H1 (cell line): Measurements from ENCODE around the gene NLK. TPM values are rescaled to one million over a fixed set of nuclear protein-coding genes. Genes with fewer than 3 reads are reported as not detected.

Experiments used
- CTCF ChIA-PET: fragments of 300-600 bp; sonication (Branson Sonifier 250); formaldehyde crosslinking; loops from one replicate; lab custom pipeline; 2021; ENCODE audit not compliant: partially characterized antibody; lab: Charles Lee
- POLR2A ChIA-PET: fragments of 300-600 bp; sonication (Branson Sonifier 250); formaldehyde crosslinking; loops from one replicate; lab custom pipeline; 2021; ENCODE audit warnings: inconsistent platforms; ENCODE audit not compliant: partially characterized antibody; lab: Charles Lee
- DNase-seq, 2 experiments: peaks; one replicate each; pipeline versions ENCODE4 v3.0.0 to v3.0.0-alpha.2; 2010 to 2022; ENCODE audit warnings: low spot score in 2 of 2, low read depth in 1 of 2, mixed read lengths in 1 of 2
- FAIRE-seq: peaks from 2 replicates; lab custom pipeline; 2011; peaks lifted over from hg19 to GRCh38; lab: Jason Lieb, UNC
- H2AFZ ChIP-seq: 2 replicates; pipeline ENCODE4 v1.8.1; 2012; ENCODE audit warnings: low read length, inconsistent platforms
- H2AK5ac ChIP-seq: 2 replicates; pipeline ENCODE4 v1.6.1; 2013; ENCODE audit warnings: low read depth, low read length
- H2BK120ac ChIP-seq: replicated peaks from 2 replicates; pipeline ENCODE3; 2013; ENCODE audit warnings: low read depth, low read length, inconsistent platforms
- H2BK12ac ChIP-seq: 2 replicates; pipeline ENCODE4 v1.6.1; 2013; ENCODE audit warnings: low read depth, low read length
- H2BK15ac ChIP-seq: 2 replicates; pipeline ENCODE4 v1.6.1; 2013; ENCODE audit warnings: low read length
- H2BK20ac ChIP-seq: 2 replicates; pipeline ENCODE4 v1.6.1; 2013; ENCODE audit warnings: low read length
- H2BK5ac ChIP-seq: 2 replicates; pipeline ENCODE4 v1.6.1; 2013; ENCODE audit warnings: low read depth, low read length
- H3K14ac ChIP-seq: 2 replicates; pipeline ENCODE4 v1.6.1; 2013; ENCODE audit warnings: inconsistent platforms; ENCODE audit not compliant: insufficient read length
- H3K18ac ChIP-seq: 2 replicates; pipeline ENCODE4 v1.6.1; 2013; ENCODE audit warnings: low read length; ENCODE audit errors: extremely low read depth
- H3K23ac ChIP-seq: 2 replicates; pipeline ENCODE4 v1.6.1; 2013; ENCODE audit warnings: inconsistent platforms; ENCODE audit not compliant: insufficient read length
- H3K23me2 ChIP-seq: 2 replicates; pipeline ENCODE4 v1.6.1; 2013; ENCODE audit warnings: low read depth, low read length
- H3K27ac ChIP-seq: 2 replicates; pipeline ENCODE4 v1.6.1; 2011; ENCODE audit warnings: low read depth, low read length, inconsistent platforms
- H3K27me3 ChIP-seq, 4 experiments: replicated peaks in 1 of 4; 1 replicate in 1 of 4; 2 replicates in 3 of 4; pipeline versions ENCODE4 v1.6.1 to v1.8.1; 2011 to 2013; ENCODE audit warnings: low read length in 3 of 4, mild to moderate bottlenecking in 3 of 4, inconsistent platforms in 2 of 4, mixed read lengths in 2 of 4, moderate library complexity in 1 of 4; ENCODE audit not compliant: control insufficient read depth in 3 of 4, insufficient read depth in 3 of 4; ENCODE audit errors: extremely low read depth in 1 of 4
- H3K36me3 ChIP-seq, 4 experiments: 2 replicates each; pipeline versions ENCODE4 v1.6.1 to v1.8.1; 2011 to 2013; ENCODE audit warnings: mild to moderate bottlenecking in 4 of 4, low read length in 3 of 4, moderate library complexity in 2 of 4, control low read depth in 1 of 4, inconsistent platforms in 1 of 4; ENCODE audit not compliant: insufficient read depth in 4 of 4, control insufficient read depth in 2 of 4
- H3K4ac ChIP-seq: replicated peaks from 2 replicates; pipeline ENCODE3; 2013; ENCODE audit warnings: low read length, low read depth, mixed read lengths, inconsistent platforms; ENCODE audit not compliant: insufficient read length
- H3K4me1 ChIP-seq, 4 experiments: replicated peaks in 1 of 4; 1 replicate in 1 of 4; 2 replicates in 3 of 4; pipeline versions ENCODE4 v1.6.1 to v1.8.1; 2011 to 2013; ENCODE audit warnings: low read length in 3 of 4, inconsistent platforms in 2 of 4, mixed read lengths in 1 of 4; ENCODE audit not compliant: insufficient read depth in 4 of 4, control insufficient read depth in 3 of 4
- H3K4me2 ChIP-seq, 2 experiments: 2 replicates each; pipeline versions ENCODE4 v1.6.1 to v1.8.1; 2011 to 2013; ENCODE audit warnings: low read depth in 2 of 2, low read length in 2 of 2, control low read depth in 1 of 2, inconsistent platforms in 1 of 2, mild to moderate bottlenecking in 1 of 2; ENCODE audit not compliant: insufficient read depth in 1 of 2
- H3K4me3 ChIP-seq, 4 experiments: fragments of 200-600, 300-600 bp in 1 of 4; sonication (generic), shearing (Covaris generic), sonication (Bioruptor Twin) in 1 of 4; 2 replicates each; pipeline versions ENCODE4 v1.5.1 to v1.8.1; 2011 to 2016; ENCODE audit warnings: low read length in 4 of 4, low read depth in 3 of 4, control low read depth in 2 of 4, inconsistent platforms in 2 of 4, mild to moderate bottlenecking in 2 of 4, mixed read lengths in 1 of 4, moderate library complexity in 1 of 4; ENCODE audit not compliant: insufficient read depth in 2 of 4; ENCODE audit errors: extremely low read depth in 1 of 4
- H3K56ac ChIP-seq: replicated peaks from 2 replicates; pipeline ENCODE3; 2013; ENCODE audit warnings: low read depth, mild to moderate bottlenecking, mixed read lengths, low read length, inconsistent platforms; ENCODE audit not compliant: insufficient read length
- H3K79me1 ChIP-seq: 2 replicates; pipeline ENCODE4 v1.6.1; 2013; ENCODE audit warnings: low read depth, low read length, control low read depth
- H3K79me2 ChIP-seq, 2 experiments: 2 replicates each; pipeline versions ENCODE4 v1.6.1 to v1.8.1; 2012 to 2013; ENCODE audit warnings: low read length in 2 of 2, mild to moderate bottlenecking in 2 of 2, inconsistent platforms in 1 of 2; ENCODE audit not compliant: insufficient read depth in 2 of 2, control insufficient read depth in 1 of 2
- H3K9ac ChIP-seq, 4 experiments: replicated peaks in 1 of 4; 1 replicate in 1 of 4; 2 replicates in 3 of 4; pipeline versions ENCODE4 v1.6.1 to v1.8.1; 2011 to 2013; ENCODE audit warnings: low read depth in 3 of 4, low read length in 3 of 4, control low read depth in 2 of 4, mild to moderate bottlenecking in 2 of 4, moderate library complexity in 2 of 4, inconsistent platforms in 1 of 4; ENCODE audit errors: extremely low read depth in 1 of 4
- H3K9me3 ChIP-seq, 2 experiments: 2 replicates each; pipeline versions ENCODE4 v1.6.1 to v1.8.1; 2012 to 2013; ENCODE audit warnings: mild to moderate bottlenecking in 2 of 2, moderate library complexity in 2 of 2, control low read depth in 1 of 2, inconsistent platforms in 1 of 2, low read depth in 1 of 2, low read length in 1 of 2, mixed read lengths in 1 of 2; ENCODE audit not compliant: insufficient read depth in 2 of 2
- H4K20me1 ChIP-seq, 2 experiments: replicated peaks in 1 of 2; 2 replicates each; pipeline versions ENCODE3 to v1.8.1; 2011 to 2013; ENCODE audit warnings: inconsistent platforms in 2 of 2, low read length in 2 of 2, mild to moderate bottlenecking in 1 of 2; ENCODE audit not compliant: insufficient read depth in 2 of 2, control insufficient read depth in 1 of 2
- H4K5ac ChIP-seq: 2 replicates; pipeline ENCODE4 v1.6.1; 2013; ENCODE audit warnings: low read length, low read depth, mixed read lengths, inconsistent platforms; ENCODE audit not compliant: insufficient read length
- H4K8ac ChIP-seq: 2 replicates; pipeline ENCODE4 v1.8.0; 2013; ENCODE audit warnings: mild to moderate bottlenecking, moderate library complexity, low read length, inconsistent platforms; ENCODE audit not compliant: insufficient read depth; ENCODE audit errors: extremely low read depth
- H4K91ac ChIP-seq: replicated peaks from 2 replicates; pipeline ENCODE3; 2013; ENCODE audit warnings: low read length, mixed read lengths, inconsistent platforms; ENCODE audit not compliant: insufficient read length
- BACH1 ChIP-seq: IDR thresholded peaks from 2 replicates; pipeline ENCODE4 v1.6.1; 2012; ENCODE audit warnings: low read length, improper control_type of control experiment
- WGBS, 2 experiments: shearing (Covaris generic) in 1 of 2; methylation state at CpG; one replicate each; pipeline versions ENCODE4 v1.1.6 to v1.1.7; 2013 to 2015; ENCODE audit warnings: low lambda C conversion rate in 2 of 2, mixed read lengths in 2 of 2, inconsistent platforms in 1 of 2, low coverage in 1 of 2, missing lambda C conversion rate in 1 of 2; ENCODE audit not compliant: insufficient replicate concordance in 2 of 2, insufficient coverage in 1 of 2, insufficient read length in 1 of 2; ENCODE audit errors: extremely low coverage in 1 of 2, missing lambda C conversion rate in 1 of 2; 5-methylcytosine and 5-hydroxymethylcytosine counted together
- polyA plus RNA-seq, 7 experiments: library from polyadenylated mRNA; depleted of rRNA in 3 of 7; stranded (reverse) in 5 of 7; unstranded in 2 of 7; fragments of >200 nt in 5 of 7; fragments of 200-250 nt in 2 of 7; gene quantifications; 1 replicate in 5 of 7; 2 replicates in 1 of 7; 4 replicates in 1 of 7; pipeline versions ENCODE4 v1.2.1 to v1.2.3, GENCODE V29; 2011 to 2013; ENCODE audit warnings: missing spikeins in 2 of 7, mixed read lengths in 2 of 7
- total RNA-seq: library from RNA; stranded (reverse); fragmentation: NEBNext Ultra II Directional; extraction: Animal tissue kit (Norgen Biotek cat#: 25700); gene quantifications from 2 replicates; pipeline ENCODE4 v1.2.1, GENCODE V29; 2021

The NLK gene
- total and polyA plus RNA-seq, 2 of the 8 experiments (the other 6 are each of a cell fraction or from before 2014, with no cell fraction given) = 30.8 to 49.9 TPM

DNA sequence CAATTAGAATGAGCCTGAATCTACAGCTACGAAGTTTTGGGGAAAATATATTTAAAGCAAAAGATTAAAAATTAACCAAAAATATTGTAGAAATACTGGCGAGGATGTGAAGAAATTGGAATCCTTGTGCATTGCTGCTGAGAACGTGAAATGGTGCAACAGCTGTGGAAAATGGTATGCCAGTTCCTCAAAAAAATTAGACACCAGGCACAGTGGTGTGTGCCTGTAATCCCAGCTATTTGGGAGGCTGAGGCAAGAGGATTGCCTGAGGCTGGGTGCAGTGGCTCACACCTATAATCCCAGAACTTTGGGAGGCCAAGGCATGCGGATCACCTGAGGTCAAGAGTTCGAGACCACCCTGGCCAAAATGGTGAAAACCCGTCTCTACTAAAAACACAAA, 156.6 kb downstream of the NLK start:
- ChIA-PET CTCF (interaction anchor here (0.6 kb wide), 1 partner anchor 793 kb away, joined by 3 read pairs; no protein-coding TSS in a partner anchor), POLR2A (no interaction called here)
- Histone ChIP-seq H4K8ac (no peak overlapping the region), H3K9ac (no peak overlapping the region), H2BK20ac (no peak overlapping the region), H2BK120ac (no peak overlapping the region), H2BK15ac (no peak overlapping the region), H3K18ac (no peak overlapping the region), H2BK12ac (no peak overlapping the region), H4K91ac (no peak overlapping the region), H2AFZ (no peak overlapping the region), H3K4me1 (no peaks in the 10 kb centered on the region), H3K4ac (no peak overlapping the region), H3K27me3 (no peaks in the 10 kb centered on the region), H2AK5ac (no peak overlapping the region), H2BK5ac (no peak overlapping the region), H3K23ac (no peak overlapping the region), H3K4me3 (no peak overlapping the region), H3K27ac (no peak overlapping the region), H3K79me2 (no peaks in the 10 kb centered on the region), H4K5ac (no peak overlapping the region), H3K23me2 (no peaks in the 10 kb centered on the region), H3K56ac (no peak overlapping the region), H3K4me2 (no peak overlapping the region), H3K9me3 (no peaks in the 10 kb centered on the region), H3K36me3 (peaks cover 0 to 24% (median 5%) of the 10 kb centered on the region in 4 experiments; a peak in 4 of 8 replicates), H3K14ac (no peak overlapping the region), H4K20me1 (no peaks in the 10 kb centered on the region), H3K79me1 (no peaks in the 10 kb centered on the region)
- FAIRE-seq (no peak), DNase-seq (no peak)
- no peak for TF ChIP-seq BACH1
- WGBS, 2 experiments = 87% methylated on average over 6 of the region's 6 CpGs; no CpG with 5 or more reads in 1 of the 2 experiments
